NCI-H748 treated with DMSO at 0.1 percent for 48 hours (cell line): ENCODE data around the gene OBSL1.

Experiments
- DNase-seq: peaks from one replicate; lab custom pipeline; 2025; lab: John Stamatoyannopoulos, UW

The OBSL1 gene

GRCh38 chr2:219596954-219597551, 25.7 kb upstream of the OBSL1 start:
- no peak for DNase-seq

DNA sequence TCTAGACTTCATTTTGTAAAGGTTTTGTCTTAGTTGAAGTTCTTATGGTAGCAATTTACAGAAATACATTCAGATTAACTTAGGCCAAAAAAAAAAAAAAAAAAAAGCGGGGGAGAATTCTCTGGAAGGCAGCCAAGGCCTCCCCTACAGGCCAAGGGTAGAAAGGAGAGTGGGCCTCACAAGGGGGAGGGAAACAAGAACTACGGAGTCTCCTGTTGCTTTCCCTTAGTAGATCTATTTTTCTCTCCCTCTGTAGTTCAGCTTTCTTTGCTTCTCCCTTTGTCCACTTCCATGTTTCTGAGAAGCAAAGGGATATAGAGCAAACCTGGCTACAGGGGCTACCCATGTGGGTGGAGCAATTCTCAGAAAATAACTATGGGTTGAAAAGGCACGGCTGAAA, 23.9 kb upstream of the OBSL1 start:
- DNase-seq = no peak

DNA sequence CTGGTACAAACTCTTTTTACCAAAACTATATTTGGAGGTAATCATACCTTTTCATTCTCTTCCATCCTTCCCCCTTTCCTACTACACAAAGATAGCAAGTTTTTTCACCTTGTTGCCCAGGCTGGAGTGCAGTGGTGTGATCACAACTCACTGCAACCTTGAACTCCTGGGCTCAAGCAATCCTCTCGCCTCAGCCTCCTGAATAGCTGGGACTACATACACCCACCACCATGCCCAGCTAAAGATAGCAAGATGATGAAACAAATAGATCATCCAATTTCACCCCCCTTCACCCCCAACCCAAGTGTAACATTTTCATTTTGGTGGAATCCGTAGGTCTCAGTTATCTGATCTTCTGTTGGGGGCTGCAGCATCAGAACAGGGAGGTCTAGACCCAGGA, 21.8 kb upstream of the OBSL1 start:
- no peak for DNase-seq

DNA sequence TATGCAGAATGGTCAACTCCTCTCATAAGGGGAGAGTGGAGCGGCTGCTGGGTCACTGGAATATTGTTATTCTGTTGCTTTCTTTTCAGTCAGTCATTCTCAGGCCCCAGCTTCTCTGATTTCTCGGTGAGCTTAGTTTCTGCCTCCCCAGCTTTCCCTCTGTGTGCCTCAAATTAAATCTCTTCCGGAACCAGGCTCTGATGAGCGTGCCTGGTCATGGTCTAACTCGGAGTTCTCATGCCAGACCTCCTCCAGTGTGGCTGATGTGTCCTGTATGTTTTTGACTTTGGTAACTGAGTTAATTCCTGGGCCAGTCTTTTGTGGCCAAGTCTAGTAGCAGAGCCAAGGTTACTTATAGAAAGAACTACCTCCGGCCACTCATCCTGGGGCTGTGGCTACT, 21.4 kb upstream of the OBSL1 start:
- no peak for DNase-seq

- no peak for DNase-seq
Observed at GRCh38 chr2:219591091-219591490, 19.8 kb upstream of the OBSL1 start.

- no peak for DNase-seq
Observed at GRCh38 chr2:219581346-219581745, 10.0 kb upstream of the OBSL1 start.

- DNase-seq = no peak
Observed at GRCh38 chr2:219578811-219579613, 7.7 kb upstream of the OBSL1 start.

DNA sequence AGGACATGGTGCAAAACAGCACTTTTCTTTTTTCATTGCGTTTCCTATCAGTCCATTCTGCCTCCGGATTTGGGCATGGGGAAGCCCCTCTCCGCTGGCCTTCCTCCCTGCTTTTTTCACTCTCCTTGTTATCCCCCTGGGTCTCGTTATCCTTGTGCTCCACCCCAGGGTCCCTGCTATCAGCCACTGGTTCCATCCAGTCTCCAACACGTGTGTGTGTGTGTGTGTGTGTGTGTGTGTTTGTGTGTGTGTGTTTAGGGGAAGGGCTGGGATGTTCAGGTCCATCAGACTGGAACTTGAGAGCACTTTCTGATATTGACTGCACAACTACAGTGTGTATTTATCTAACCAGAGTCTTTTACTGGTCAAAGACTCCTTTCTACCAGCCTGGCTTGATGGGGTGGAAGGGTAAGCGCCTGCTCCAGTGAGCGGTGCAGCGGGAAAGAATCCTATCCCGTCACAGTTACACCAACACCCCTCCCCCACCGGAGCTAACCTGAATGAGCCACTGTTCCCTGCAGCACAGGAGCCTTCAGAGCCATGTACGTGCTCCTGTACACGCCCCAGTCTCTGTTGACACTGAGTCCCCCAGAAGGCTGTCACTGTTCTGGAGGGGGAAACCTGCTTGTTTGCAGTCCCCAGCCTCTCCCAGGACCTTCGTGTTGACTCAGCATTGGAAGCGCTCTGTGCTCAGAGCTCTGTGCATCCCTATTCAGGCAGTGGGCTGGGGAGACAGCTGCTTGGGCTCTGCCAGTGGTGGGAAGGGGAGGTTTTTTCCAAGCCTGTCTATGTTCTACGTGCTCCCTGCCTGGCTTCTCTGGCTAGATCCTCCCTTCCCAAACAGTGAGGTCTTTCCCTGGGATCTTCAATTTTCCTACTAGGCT, 5.4 kb upstream of the OBSL1 start:
- DNase-seq = peak; percentile 92

DNA sequence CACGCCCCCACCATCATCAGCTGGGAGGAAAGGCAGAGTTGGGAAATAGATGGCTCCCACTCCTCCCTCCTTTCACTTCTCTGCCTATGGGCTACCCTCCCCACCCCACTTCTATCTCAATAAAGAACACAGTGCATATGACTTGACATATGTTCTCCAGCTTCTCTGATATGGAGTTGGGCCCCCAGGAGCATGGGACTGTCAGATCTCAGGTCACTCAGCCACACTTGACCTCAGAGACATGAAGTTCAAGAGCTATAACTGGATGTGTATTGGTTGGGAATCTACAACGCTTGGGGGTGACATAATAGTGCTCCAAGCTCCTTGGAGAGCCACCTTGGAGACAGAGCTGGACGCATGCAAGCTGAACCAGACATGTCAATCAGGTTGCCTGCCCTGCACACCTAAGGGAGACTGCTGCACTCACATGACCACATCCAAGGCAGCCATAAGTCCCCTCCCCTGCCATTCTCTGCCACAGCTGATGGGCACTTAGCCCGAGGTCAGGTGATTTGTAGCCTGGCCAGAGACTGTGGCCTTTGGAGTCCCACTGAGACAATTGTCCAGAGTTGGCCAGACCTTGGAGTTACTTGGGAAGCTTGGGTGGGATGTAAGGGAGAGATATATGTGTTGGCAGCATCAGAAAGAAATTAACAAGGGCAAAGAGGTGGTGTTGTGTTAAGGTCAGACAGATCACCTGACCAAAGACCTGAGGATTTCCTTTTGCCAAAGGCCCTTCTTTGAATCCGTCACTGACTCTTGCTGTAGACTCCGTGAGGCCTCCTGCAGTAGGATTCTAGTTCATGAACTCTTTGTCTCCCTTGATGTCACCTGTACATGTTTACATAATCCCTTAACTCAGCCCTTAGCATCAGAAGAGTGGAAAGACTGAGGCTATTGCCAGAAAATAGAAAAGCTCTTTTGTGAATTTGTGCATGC, 4.5 kb upstream of the OBSL1 start:
- no peak for DNase-seq

DNA sequence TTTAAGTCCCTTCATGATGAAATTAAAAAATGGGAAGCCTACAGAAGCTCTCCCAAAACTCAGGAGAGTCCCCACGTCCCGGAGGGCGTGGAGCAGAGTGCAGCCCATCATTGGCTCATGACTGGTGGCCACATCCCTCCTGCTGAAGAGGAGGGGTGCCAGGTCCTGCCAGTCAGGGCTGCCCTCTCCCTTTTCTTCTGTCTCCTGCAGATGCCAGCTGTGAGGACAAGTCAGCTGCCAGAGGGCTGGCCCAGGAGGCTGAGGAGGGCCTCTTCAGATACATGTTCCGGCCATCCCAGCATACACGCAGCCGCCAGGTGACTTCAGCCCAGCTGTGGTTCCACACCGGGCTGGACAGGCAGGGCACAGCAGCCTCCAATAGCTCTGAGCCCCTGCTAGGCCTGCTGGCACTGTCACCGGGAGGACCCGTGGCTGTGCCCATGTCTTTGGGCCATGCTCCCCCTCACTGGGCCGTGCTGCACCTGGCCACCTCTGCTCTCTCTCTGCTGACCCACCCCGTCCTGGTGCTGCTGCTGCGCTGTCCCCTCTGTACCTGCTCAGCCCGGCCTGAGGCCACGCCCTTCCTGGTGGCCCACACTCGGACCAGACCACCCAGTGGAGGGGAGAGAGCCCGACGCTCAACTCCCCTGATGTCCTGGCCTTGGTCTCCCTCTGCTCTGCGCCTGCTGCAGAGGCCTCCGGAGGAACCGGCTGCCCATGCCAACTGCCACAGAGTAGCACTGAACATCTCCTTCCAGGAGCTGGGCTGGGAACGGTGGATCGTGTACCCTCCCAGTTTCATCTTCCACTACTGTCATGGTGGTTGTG, 3.4 kb upstream of the OBSL1 start:
- no peak for DNase-seq

DNA sequence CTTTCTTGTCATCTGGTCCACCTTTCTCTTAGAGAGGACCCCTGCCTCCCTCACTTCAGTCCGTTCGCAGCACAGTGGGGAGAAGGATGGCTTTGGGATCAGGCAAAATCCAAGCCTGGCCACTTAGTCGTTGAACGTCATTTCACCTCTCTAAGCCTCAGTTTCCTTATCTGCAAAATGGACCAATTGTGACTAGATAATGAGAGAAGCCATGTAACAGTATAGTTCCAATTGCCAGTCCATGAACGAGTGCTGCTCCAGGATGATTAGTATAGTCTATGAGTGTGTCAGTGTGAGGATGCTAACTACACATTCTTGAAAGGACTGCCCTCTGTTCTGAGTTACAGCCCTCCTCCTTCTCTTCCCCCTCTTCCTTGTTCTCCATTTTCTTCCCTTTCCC, 1.8 kb upstream of the OBSL1 start:
- DNase-seq = peak; percentile 46

DNA sequence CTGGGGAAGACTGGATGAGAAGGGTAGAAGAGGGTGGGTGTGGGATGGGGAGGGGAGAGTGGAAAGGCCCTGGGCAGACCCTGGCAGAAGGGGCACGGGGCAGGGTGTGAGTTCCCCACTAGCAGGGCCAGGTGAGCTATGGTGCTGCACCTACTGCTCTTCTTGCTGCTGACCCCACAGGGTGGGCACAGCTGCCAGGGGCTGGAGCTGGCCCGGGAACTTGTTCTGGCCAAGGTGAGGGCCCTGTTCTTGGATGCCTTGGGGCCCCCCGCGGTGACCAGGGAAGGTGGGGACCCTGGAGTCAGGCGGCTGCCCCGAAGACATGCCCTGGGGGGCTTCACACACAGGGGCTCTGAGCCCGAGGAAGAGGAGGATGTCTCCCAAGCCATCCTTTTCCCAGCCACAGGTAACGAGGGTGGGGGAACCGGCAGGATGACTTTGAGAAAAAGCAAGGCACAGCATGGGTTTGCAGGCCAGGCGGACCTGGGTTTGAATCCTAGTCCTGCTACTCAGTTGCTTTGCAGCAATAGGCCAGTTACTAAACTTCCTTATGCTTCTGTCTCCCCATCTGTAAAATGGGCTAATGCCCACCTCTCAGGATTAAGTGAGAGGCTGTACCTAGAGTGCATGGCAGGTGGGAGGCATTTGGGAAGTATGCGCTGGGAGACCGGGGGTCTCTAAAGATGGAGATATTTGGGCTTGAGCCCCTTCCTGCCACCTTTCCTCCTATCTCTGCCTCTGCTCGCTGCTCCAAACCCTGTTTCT, 1.1 kb upstream of the OBSL1 start, which contains the start of gene INHA:
INHA (plus strand) TSS at position 74 of the 765 bp plus-strand sequence; CDS start at position 139, 65 bp downstream.
- DNase-seq = no peak

DNA sequence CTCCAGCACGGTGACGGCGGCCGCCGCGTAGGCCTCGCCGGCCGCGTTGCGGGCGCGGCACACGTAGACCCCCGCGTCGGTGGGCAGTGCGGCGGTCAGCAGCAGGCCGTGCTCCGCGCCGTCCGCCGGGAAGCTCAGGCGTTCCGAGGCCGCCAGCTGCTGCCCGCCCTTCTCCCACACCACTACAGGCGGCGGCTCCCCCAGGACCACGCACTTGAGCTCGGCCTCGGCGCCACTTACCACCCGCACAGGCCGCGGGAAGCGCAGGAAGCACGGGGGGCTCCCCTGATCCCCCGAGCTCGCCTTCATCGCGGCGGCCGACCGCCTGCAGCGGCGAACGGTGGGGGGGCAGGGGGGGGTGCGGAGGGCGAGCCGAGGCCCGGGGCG, 422 bp downstream of the OBSL1 start:
- no peak for DNase-seq

DNA sequence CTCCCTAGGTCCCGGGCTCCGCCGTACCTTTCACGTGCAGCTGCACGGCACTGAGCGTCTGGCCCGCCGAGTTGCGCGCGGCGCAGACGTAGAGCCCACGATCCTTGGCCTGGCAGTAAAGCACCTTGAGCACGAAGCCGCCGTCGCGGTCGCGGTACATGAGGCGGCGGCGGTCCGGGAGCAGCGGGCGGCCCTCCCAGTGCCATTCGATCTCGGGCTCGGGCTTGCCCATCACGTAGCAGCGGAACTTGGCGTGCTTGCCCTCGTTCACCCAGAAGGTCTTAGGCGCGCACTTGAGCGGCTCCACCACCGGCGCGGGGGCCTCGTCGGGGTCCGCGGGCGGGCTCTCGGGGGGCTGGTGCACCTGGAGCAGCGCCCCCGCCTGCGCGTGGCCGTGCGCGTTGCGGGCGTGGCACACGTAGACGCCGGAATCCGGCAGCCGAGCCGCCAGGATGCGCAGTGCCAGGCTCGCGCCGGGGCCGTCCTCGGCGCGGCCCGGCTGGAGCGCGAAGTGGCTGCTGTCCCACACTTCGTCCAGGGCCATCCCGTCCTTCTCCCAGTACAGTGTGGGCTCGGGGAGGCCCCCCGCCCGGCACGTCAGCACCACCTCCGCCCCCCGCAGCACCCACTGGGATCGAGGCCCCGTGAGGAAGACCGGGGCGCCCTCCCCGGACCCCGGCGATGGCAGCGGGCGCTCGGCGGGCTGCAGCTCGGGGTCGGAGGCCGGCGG, 980 bp downstream of the OBSL1 start:
- DNase-seq = no peak

- DNase-seq = no peak
Observed at GRCh38 chr2:219569635-219570034, 1.7 kb downstream of the OBSL1 start.

- no peak for DNase-seq
Observed at GRCh38 chr2:219569041-219569440, 2.3 kb downstream of the OBSL1 start.

DNA sequence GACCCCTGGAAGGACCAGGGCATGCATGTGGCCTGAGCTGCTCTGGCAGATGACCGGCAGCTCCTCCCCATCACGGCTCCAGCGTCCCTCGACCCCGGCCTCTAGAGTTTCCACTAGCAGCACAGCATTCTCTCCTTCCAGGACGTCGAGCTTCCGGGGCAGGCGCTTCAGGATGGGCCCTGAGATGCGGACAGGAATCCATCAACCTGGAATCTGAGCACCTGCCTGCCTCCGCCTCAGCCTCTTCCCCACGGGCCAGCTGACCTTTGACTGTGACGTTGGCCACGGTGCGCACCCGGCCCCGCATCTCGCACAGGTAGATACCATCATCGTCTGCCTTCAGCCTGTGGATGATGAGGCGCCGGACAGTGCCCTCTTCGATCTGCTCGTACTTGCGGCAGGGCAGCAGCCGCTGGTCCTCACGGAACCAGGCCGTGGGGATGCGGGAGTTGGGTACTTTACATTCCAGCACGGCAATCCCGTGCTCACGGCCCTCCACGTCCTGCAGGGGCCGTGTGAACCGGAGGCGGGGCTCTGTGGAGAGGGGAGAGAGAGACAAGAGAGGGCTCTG, 3.5 kb downstream of the OBSL1 start:
- no peak for DNase-seq

DNA sequence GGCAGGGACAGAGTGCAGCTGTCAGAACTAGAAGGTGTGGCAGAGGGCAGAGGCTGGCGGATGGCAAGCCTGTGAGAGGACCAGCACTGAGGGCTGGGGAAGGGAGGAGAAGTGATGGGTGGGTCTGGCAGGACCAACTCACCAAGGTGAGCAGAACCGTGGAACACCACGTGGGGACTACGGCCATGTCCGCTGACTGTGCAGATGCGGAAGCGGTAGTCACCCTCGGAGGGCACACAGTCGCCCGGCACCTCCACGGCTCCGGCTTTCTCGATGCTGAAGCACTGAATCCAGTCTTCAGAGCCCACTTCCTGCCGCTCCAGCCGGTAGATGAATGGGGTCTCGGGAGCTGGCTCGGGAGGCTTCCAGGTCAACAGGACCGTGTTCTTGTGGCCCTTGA, 4.2 kb downstream of the OBSL1 start:
- no peak for DNase-seq

GRCh38 chr2:219566640-219567039, 4.7 kb downstream of the OBSL1 start:
- DNase-seq = no peak
